OCI-LY1 (cell line): ENCODE results near the gene TBC1D7.

ENCODE experiments used
- H2AFZ ChIP-seq: fragments of 200-600 bp; sonication (generic), shearing (Covaris generic); 2 replicates; pipeline ENCODE4 v1.6.0; 2014; ENCODE audit warnings: antibody characterized with exemption, mild to moderate bottlenecking, low read length
- H3F3A ChIP-seq: fragments of 200-600 bp; sonication (generic), shearing (Covaris generic); 2 replicates; pipeline ENCODE4 v1.6.0; 2014; ENCODE audit warnings: mild to moderate bottlenecking, antibody characterized with exemption, low read length, moderate library complexity; ENCODE audit not compliant: insufficient read depth
- H3K27ac ChIP-seq: fragments of 200-600 bp; sonication (generic); 2 replicates; pipeline ENCODE4 v1.5.1; 2014; ENCODE audit warnings: low read length, mixed run types, mild to moderate bottlenecking, low read depth; ENCODE audit not compliant: poor library complexity, severe bottlenecking
- H3K27me3 ChIP-seq: fragments of 200-600 bp; sonication (generic); 2 replicates; pipeline ENCODE4 v1.6.0; 2014; ENCODE audit warnings: antibody characterized with exemption, mild to moderate bottlenecking, low read length, moderate library complexity; ENCODE audit not compliant: insufficient read depth
- H3K36me3 ChIP-seq: fragments of 200-600 bp; sonication (generic); 2 replicates; pipeline ENCODE4 v1.6.1; 2014; ENCODE audit warnings: mild to moderate bottlenecking, antibody characterized with exemption, low read length, moderate library complexity, mixed read lengths; ENCODE audit not compliant: insufficient read depth
- H3K4me1 ChIP-seq: fragments of 200-600 bp; sonication (generic); 2 replicates; pipeline ENCODE4 v1.5.1; 2014; ENCODE audit warnings: mild to moderate bottlenecking, low read length, moderate library complexity; ENCODE audit not compliant: insufficient read depth, severe bottlenecking
- H3K4me2 ChIP-seq: fragments of 200-600 bp; sonication (generic), shearing (Covaris generic); 2 replicates; pipeline ENCODE4 v1.6.1; 2014; ENCODE audit warnings: low read length
- H3K4me3 ChIP-seq: fragments of 200-600 bp; sonication (generic); 2 replicates; pipeline ENCODE4 v1.5.1; 2014; ENCODE audit warnings: low read length, low read depth, mild to moderate bottlenecking, mixed read lengths; ENCODE audit not compliant: poor library complexity, severe bottlenecking
- H3K79me2 ChIP-seq: fragments of 200-600 bp; shearing (Covaris generic); 2 replicates; pipeline ENCODE4 v1.6.1; 2016; ENCODE audit warnings: mixed run types, low read length, mixed read lengths; ENCODE audit not compliant: insufficient read depth
- H3K9ac ChIP-seq: fragments of 200-600 bp; sonication (generic), shearing (Covaris generic); 2 replicates; pipeline ENCODE4 v1.6.1; 2014; ENCODE audit warnings: mild to moderate bottlenecking, low read length, mixed read lengths
- H3K9me2 ChIP-seq: fragments of 200-600 bp; sonication (generic), shearing (Covaris generic); 2 replicates; pipeline ENCODE4 v1.6.1; 2014; ENCODE audit warnings: low read depth, mild to moderate bottlenecking, low read length, mixed read lengths
- H3K9me3 ChIP-seq: fragments of 200-600 bp; shearing (Covaris generic); 2 replicates; pipeline ENCODE4 v1.6.1; 2014; ENCODE audit warnings: low read length, mixed read lengths
- H4K20me1 ChIP-seq: fragments of 200-600 bp; sonication (generic), shearing (Covaris generic); 2 replicates; pipeline ENCODE4 v1.6.0; 2016; ENCODE audit warnings: mild to moderate bottlenecking, low read length; ENCODE audit not compliant: insufficient read depth
- CTCF ChIP-seq: fragments of 200-600 bp; sonication (generic), shearing (Covaris generic); IDR thresholded peaks from 2 replicates; pipeline ENCODE4 v1.5.1; 2017; ENCODE audit warnings: mild to moderate bottlenecking, antibody characterized with exemption, low read length, moderate library complexity, mixed read lengths
- EZH2 ChIP-seq: fragments of 200-600 bp; sonication (generic), shearing (Covaris generic); IDR thresholded peaks from 2 replicates; pipeline ENCODE4 v1.8.0; 2017; ENCODE audit warnings: borderline replicate concordance, mixed run types, mild to moderate bottlenecking, antibody characterized with exemption, low read length, moderate library complexity, mixed read lengths

Gene TBC1D7

GRCh38 chr6:13281686-13282085, 46.7 kb downstream of the TBC1D7 start:
- H4K20me1 ChIP-seq = no peaks in the 10 kb centered on the region
- no peaks in the 10 kb centered on the region for H3K79me2 ChIP-seq
- no peak overlapping the region for H3K9ac ChIP-seq
- H3K9me3 ChIP-seq = peaks cover 4% of the 10 kb centered on the region; the same call in 1 of the 2 replicates
- H3K36me3 ChIP-seq = peaks cover 13% of the 10 kb centered on the region
- H2AFZ ChIP-seq = no peak overlapping the region
- no peak overlapping the region for H3K4me3 ChIP-seq
- no peaks in the 10 kb centered on the region for H3K27me3 ChIP-seq
- H3K4me1 ChIP-seq = peaks cover 25% of the 10 kb centered on the region
- no peak overlapping the region for H3K27ac ChIP-seq
- H3K4me2 ChIP-seq = no peak overlapping the region
- no peak for TF ChIP-seq CTCF
- TF ChIP-seq EZH2 = no peak
- no peaks in the 10 kb centered on the region for H3K9me2 ChIP-seq
- no peaks in the 10 kb centered on the region for H3F3A ChIP-seq

- H3K9me2 ChIP-seq = no peaks in the 10 kb centered on the region
- H3K9ac ChIP-seq = no peak overlapping the region
- TF ChIP-seq EZH2 (no peak), CTCF (no peak)
- H3K9me3 ChIP-seq = no peaks in the 10 kb centered on the region
- no peak overlapping the region for H3K4me2 ChIP-seq
- no peak overlapping the region for H3K4me3 ChIP-seq
- H3F3A ChIP-seq = no peaks in the 10 kb centered on the region
- H2AFZ ChIP-seq = no peak overlapping the region
- H3K36me3 ChIP-seq = no peaks in the 10 kb centered on the region
- H3K27me3 ChIP-seq = no peaks in the 10 kb centered on the region
- no peaks in the 10 kb centered on the region for H3K79me2 ChIP-seq
- H4K20me1 ChIP-seq = no peaks in the 10 kb centered on the region
- H3K4me1 ChIP-seq = peaks cover 22% of the 10 kb centered on the region
- H3K27ac ChIP-seq = no peak overlapping the region
Observed at GRCh38 chr6:13280254-13280653, 48.1 kb downstream of the TBC1D7 start.

- Histone ChIP-seq H3F3A (no peaks in the 10 kb centered on the region), H3K4me1 (peaks cover 32% of the 10 kb centered on the region), H3K9me2 (no peaks in the 10 kb centered on the region), H3K79me2 (no peaks in the 10 kb centered on the region), H3K4me3 (no peak overlapping the region), H3K9me3 (no peaks in the 10 kb centered on the region), H4K20me1 (no peaks in the 10 kb centered on the region), H3K4me2 (no peak overlapping the region), H3K27me3 (no peaks in the 10 kb centered on the region), H3K27ac (no peak overlapping the region), H3K9ac (no peak overlapping the region), H2AFZ (no peak overlapping the region), H3K36me3 (no peaks in the 10 kb centered on the region)
- TF ChIP-seq CTCF (no peak), EZH2 (no peak)
Observed at GRCh38 chr6:13278991-13279390, 49.3 kb downstream of the TBC1D7 start.
